Breast epithelium (tissue), 3 donors: ENCODE results near the gene SLC30A3.

Experiments
- POLR2A ChIP-seq: fragments of 450-650 bp; IDR thresholded peaks from one replicate; pipeline ENCODE4 v1.6.1; 2016; ENCODE audit warnings: antibody characterized with exemption, mild to moderate bottlenecking, moderate library complexity
- TF ChIP-seq, protein P1 (sequence below), 3 donors: fragments of 450-650 bp; IDR thresholded peaks; one replicate each; pipeline ENCODE4 v1.5.1; 2016 to 2017; ENCODE audit warnings: antibody characterized with exemption in 3 of 3, mild to moderate bottlenecking in 3 of 3, moderate library complexity in 3 of 3

DNA sequence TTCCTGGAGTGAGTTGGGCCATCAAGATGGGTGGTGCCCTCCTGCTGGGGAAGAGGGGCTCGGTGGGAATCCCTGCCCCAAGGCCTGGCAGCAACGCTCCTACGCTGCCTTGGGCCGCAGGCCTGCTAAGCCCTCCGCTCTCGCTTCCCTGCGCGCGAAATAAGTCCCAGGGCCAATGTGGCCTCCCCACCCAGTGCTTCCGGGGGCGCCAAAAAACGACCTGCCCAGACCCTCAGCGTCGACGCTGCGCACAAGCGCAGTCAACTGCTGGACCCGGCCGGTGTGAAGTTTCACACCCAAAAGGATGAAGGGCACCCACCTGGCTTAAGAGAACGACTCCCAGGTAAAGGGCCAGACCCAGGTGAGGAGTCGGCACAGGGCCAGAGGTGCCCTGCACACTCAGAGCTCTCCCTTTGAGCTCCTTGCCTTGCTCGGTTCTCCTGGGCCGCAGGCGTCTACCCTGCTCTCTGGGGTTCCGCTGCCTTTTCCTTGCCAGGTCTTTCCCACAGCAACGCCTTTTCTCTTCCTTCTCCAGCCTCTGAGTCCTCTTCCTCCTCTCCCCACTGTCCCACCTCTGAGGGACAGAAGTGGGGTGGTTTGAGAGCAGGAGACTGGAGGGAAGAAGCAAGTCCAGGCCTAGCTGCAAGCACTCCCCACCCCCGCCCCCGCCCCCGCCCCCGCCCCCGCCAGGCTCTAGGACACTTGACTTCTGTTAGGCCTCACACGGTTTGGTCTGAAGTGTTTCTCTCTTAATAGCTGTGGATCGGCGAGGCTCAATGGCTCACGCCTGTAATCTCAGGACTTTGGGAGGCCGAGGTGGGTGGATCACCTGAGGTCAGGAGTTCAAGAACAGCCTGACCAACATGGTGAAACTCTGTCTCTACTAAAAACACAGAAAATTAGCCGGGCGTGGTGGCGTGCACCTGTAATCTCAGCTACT lies 12.6 kb upstream of the SLC30A3 start, which contains the start of gene DNAJC5G:
- TF ChIP-seq, protein P1, sequence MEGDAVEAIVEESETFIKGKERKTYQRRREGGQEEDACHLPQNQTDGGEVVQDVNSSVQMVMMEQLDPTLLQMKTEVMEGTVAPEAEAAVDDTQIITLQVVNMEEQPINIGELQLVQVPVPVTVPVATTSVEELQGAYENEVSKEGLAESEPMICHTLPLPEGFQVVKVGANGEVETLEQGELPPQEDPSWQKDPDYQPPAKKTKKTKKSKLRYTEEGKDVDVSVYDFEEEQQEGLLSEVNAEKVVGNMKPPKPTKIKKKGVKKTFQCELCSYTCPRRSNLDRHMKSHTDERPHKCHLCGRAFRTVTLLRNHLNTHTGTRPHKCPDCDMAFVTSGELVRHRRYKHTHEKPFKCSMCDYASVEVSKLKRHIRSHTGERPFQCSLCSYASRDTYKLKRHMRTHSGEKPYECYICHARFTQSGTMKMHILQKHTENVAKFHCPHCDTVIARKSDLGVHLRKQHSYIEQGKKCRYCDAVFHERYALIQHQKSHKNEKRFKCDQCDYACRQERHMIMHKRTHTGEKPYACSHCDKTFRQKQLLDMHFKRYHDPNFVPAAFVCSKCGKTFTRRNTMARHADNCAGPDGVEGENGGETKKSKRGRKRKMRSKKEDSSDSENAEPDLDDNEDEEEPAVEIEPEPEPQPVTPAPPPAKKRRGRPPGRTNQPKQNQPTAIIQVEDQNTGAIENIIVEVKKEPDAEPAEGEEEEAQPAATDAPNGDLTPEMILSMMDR (IDR thresholded peaks at IDR 0.05) = no peak
- TF ChIP-seq POLR2A = no peak
